ENCODE data around the gene EYS.

DNA sequence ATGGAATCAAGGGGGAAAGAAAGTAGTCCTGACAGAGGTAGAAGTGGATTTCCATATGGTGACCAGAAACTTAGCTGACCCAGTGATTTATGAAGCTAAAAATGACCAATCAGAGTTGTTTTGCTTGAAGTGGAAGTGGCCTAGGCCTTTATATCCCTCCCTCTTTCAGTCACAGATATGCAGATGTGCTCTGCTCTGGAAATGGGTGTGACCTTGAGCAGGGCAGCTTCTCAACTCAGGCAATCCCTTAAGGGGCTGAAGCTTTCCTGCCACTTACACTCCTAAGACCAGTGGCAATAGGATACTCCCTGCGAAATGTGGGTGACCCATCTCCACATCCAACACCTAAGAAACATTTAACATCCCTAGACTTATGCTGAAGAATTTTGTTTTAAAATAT lies 256.6 kb downstream of the EYS start:
- TF ChIP-seq, protein P1, sequence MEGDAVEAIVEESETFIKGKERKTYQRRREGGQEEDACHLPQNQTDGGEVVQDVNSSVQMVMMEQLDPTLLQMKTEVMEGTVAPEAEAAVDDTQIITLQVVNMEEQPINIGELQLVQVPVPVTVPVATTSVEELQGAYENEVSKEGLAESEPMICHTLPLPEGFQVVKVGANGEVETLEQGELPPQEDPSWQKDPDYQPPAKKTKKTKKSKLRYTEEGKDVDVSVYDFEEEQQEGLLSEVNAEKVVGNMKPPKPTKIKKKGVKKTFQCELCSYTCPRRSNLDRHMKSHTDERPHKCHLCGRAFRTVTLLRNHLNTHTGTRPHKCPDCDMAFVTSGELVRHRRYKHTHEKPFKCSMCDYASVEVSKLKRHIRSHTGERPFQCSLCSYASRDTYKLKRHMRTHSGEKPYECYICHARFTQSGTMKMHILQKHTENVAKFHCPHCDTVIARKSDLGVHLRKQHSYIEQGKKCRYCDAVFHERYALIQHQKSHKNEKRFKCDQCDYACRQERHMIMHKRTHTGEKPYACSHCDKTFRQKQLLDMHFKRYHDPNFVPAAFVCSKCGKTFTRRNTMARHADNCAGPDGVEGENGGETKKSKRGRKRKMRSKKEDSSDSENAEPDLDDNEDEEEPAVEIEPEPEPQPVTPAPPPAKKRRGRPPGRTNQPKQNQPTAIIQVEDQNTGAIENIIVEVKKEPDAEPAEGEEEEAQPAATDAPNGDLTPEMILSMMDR (IDR thresholded peaks at IDR 0.05): no peak
- TF ChIP-seq POLR2AphosphoS5 (IDR thresholded peaks at IDR 0.05): no peak

Data from stomach (tissue), 4 donors.